ENCODE measurements around the gene RYR1.

Gene RYR1

GRCh38 chr19:38496116-38496515 is 62.6 kb downstream of the RYR1 start:
- H3K27ac ChIP-seq (ENCODE audit: low read depth, low read length, severe bottlenecking) = no peak overlapping the region
- no peaks in the 10 kb centered on the region for H3K4me1 ChIP-seq (ENCODE audit: control insufficient read depth, insufficient read depth, low read length, poor library complexity, severe bottlenecking)
- H3K4me3 ChIP-seq (ENCODE audit: extremely low read depth, insufficient read depth, low read length, poor library complexity, severe bottlenecking) = no peak overlapping the region
- 94 to 95% methylated on average over 16 to 17 of the region's 17 CpGs for WGBS, 2 experiments (ENCODE audit: insufficient coverage in 2 of 2)
- H3K36me3 ChIP-seq (ENCODE audit: control insufficient read depth, insufficient read depth, low read length) = no peaks in the 10 kb centered on the region
- no peaks in the 10 kb centered on the region for H3K9me3 ChIP-seq (ENCODE audit: control insufficient read depth, low read length)

GRCh38 chr19:38496603-38497487 is 63.4 kb downstream of the RYR1 start:
- Histone ChIP-seq H3K9me3 (ENCODE audit: control insufficient read depth, low read length) (no peaks in the 10 kb centered on the region), H3K27ac (ENCODE audit: low read depth, low read length, severe bottlenecking) (no peak overlapping the region), H3K4me1 (ENCODE audit: control insufficient read depth, insufficient read depth, low read length, poor library complexity, severe bottlenecking) (no peaks in the 10 kb centered on the region), H3K4me3 (ENCODE audit: extremely low read depth, insufficient read depth, low read length, poor library complexity, severe bottlenecking) (no peak overlapping the region), H3K36me3 (ENCODE audit: control insufficient read depth, insufficient read depth, low read length) (no peaks in the 10 kb centered on the region)
- WGBS, 2 experiments (ENCODE audit: insufficient coverage in 2 of 2) = 87 to 93% methylated on average over 25 to 30 of the region's 30 CpGs

GRCh38 chr19:38497907-38498306 is 64.4 kb downstream of the RYR1 start:
- no peaks in the 10 kb centered on the region for H3K4me1 ChIP-seq (ENCODE audit: control insufficient read depth, insufficient read depth, low read length, poor library complexity, severe bottlenecking)
- no peak overlapping the region for H3K4me3 ChIP-seq (ENCODE audit: extremely low read depth, insufficient read depth, low read length, poor library complexity, severe bottlenecking)
- 89 to 92% methylated on average over 3 of the region's 4 CpGs for WGBS, 2 experiments (ENCODE audit: insufficient coverage in 2 of 2)
- no peaks in the 10 kb centered on the region for H3K9me3 ChIP-seq (ENCODE audit: control insufficient read depth, low read length)
- H3K36me3 ChIP-seq (ENCODE audit: control insufficient read depth, insufficient read depth, low read length) = no peaks in the 10 kb centered on the region
- H3K27ac ChIP-seq (ENCODE audit: low read depth, low read length, severe bottlenecking) = no peak overlapping the region

GRCh38 chr19:38499532-38499931 is 66.0 kb downstream of the RYR1 start:
- no peak overlapping the region for H3K4me3 ChIP-seq (ENCODE audit: extremely low read depth, insufficient read depth, low read length, poor library complexity, severe bottlenecking)
- no peaks in the 10 kb centered on the region for H3K9me3 ChIP-seq (ENCODE audit: control insufficient read depth, low read length)
- H3K4me1 ChIP-seq (ENCODE audit: control insufficient read depth, insufficient read depth, low read length, poor library complexity, severe bottlenecking) = no peaks in the 10 kb centered on the region
- no peaks in the 10 kb centered on the region for H3K36me3 ChIP-seq (ENCODE audit: control insufficient read depth, insufficient read depth, low read length)
- WGBS, 2 experiments (ENCODE audit: insufficient coverage in 2 of 2) = 96% methylated on average over 11 to 20 of the region's 21 CpGs
- H3K27ac ChIP-seq (ENCODE audit: low read depth, low read length, severe bottlenecking) = no peak overlapping the region

GRCh38 chr19:38500450-38500849 is 67.0 kb downstream of the RYR1 start:
- WGBS, 2 experiments (ENCODE audit: insufficient coverage in 2 of 2) = 60 to 88% methylated on average over 1 to 10 of the region's 11 CpGs

GRCh38 chr19:38502410-38503076 is 69.1 kb downstream of the RYR1 start:
- 96 to 97% methylated on average over 29 to 30 of the region's 41 CpGs for WGBS, 2 experiments (ENCODE audit: insufficient coverage in 2 of 2)
- Histone ChIP-seq H3K27ac (ENCODE audit: low read depth, low read length, severe bottlenecking) (no peak overlapping the region), H3K36me3 (ENCODE audit: control insufficient read depth, insufficient read depth, low read length) (no peaks in the 10 kb centered on the region), H3K9me3 (ENCODE audit: control insufficient read depth, low read length) (no peaks in the 10 kb centered on the region), H3K4me1 (ENCODE audit: control insufficient read depth, insufficient read depth, low read length, poor library complexity, severe bottlenecking) (no peaks in the 10 kb centered on the region), H3K4me3 (ENCODE audit: extremely low read depth, insufficient read depth, low read length, poor library complexity, severe bottlenecking) (no peak overlapping the region)

More at GRCh38 chr19:38500450-38500849, 67.0 kb downstream of the RYR1 start:
- no peaks in the 10 kb centered on the region for H3K9me3 ChIP-seq (ENCODE audit: control insufficient read depth, low read length)
- H3K4me3 ChIP-seq (ENCODE audit: extremely low read depth, insufficient read depth, low read length, poor library complexity, severe bottlenecking) = no peak overlapping the region
- no peaks in the 10 kb centered on the region for H3K4me1 ChIP-seq (ENCODE audit: control insufficient read depth, insufficient read depth, low read length, poor library complexity, severe bottlenecking)
- no peak overlapping the region for H3K27ac ChIP-seq (ENCODE audit: low read depth, low read length, severe bottlenecking)
- no peaks in the 10 kb centered on the region for H3K36me3 ChIP-seq (ENCODE audit: control insufficient read depth, insufficient read depth, low read length)

GRCh38 chr19:38503077-38503410 is 69.6 kb downstream of the RYR1 start:
- no peaks in the 10 kb centered on the region for H3K4me1 ChIP-seq (ENCODE audit: control insufficient read depth, insufficient read depth, low read length, poor library complexity, severe bottlenecking)
- no peaks in the 10 kb centered on the region for H3K36me3 ChIP-seq (ENCODE audit: control insufficient read depth, insufficient read depth, low read length)
- no peak overlapping the region for H3K4me3 ChIP-seq (ENCODE audit: extremely low read depth, insufficient read depth, low read length, poor library complexity, severe bottlenecking)
- no peaks in the 10 kb centered on the region for H3K9me3 ChIP-seq (ENCODE audit: control insufficient read depth, low read length)
- 89 to 90% methylated on average over 4 of the region's 4 CpGs for WGBS, 2 experiments (ENCODE audit: insufficient coverage in 2 of 2)
- no peak overlapping the region for H3K27ac ChIP-seq (ENCODE audit: low read depth, low read length, severe bottlenecking)

GRCh38 chr19:38505958-38506357 is 72.5 kb downstream of the RYR1 start:
- no peak overlapping the region for H3K4me3 ChIP-seq (ENCODE audit: extremely low read depth, insufficient read depth, low read length, poor library complexity, severe bottlenecking)
- no peaks in the 10 kb centered on the region for H3K36me3 ChIP-seq (ENCODE audit: control insufficient read depth, insufficient read depth, low read length)
- H3K9me3 ChIP-seq (ENCODE audit: control insufficient read depth, low read length) = no peaks in the 10 kb centered on the region
- WGBS, 2 experiments (ENCODE audit: insufficient coverage in 2 of 2) = 77 to 78% methylated on average over 1 of the region's 3 CpGs
- no peak overlapping the region for H3K27ac ChIP-seq (ENCODE audit: low read depth, low read length, severe bottlenecking)
- no peaks in the 10 kb centered on the region for H3K4me1 ChIP-seq (ENCODE audit: control insufficient read depth, insufficient read depth, low read length, poor library complexity, severe bottlenecking)

- Histone ChIP-seq H3K27ac (ENCODE audit: low read depth, low read length, severe bottlenecking) (no peak overlapping the region), H3K36me3 (ENCODE audit: control insufficient read depth, insufficient read depth, low read length) (no peaks in the 10 kb centered on the region), H3K4me3 (ENCODE audit: extremely low read depth, insufficient read depth, low read length, poor library complexity, severe bottlenecking) (no peak overlapping the region), H3K4me1 (ENCODE audit: control insufficient read depth, insufficient read depth, low read length, poor library complexity, severe bottlenecking) (no peaks in the 10 kb centered on the region), H3K9me3 (ENCODE audit: control insufficient read depth, low read length) (no peaks in the 10 kb centered on the region)
- 95% methylated on average over 11 of the region's 11 CpGs for WGBS, 2 experiments (ENCODE audit: insufficient coverage in 2 of 2)
Measured at GRCh38 chr19:38506375-38506722, 72.9 kb downstream of the RYR1 start.

- H3K4me1 ChIP-seq (ENCODE audit: control insufficient read depth, insufficient read depth, low read length, poor library complexity, severe bottlenecking) = no peaks in the 10 kb centered on the region
- no peaks in the 10 kb centered on the region for H3K36me3 ChIP-seq (ENCODE audit: control insufficient read depth, insufficient read depth, low read length)
- H3K4me3 ChIP-seq (ENCODE audit: extremely low read depth, insufficient read depth, low read length, poor library complexity, severe bottlenecking) = no peak overlapping the region
- no peaks in the 10 kb centered on the region for H3K9me3 ChIP-seq (ENCODE audit: control insufficient read depth, low read length)
- H3K27ac ChIP-seq (ENCODE audit: low read depth, low read length, severe bottlenecking) = no peak overlapping the region
- WGBS, 2 experiments (ENCODE audit: insufficient coverage in 2 of 2) = 51 to 67% methylated on average over 23 to 33 of the region's 35 CpGs
Measured at GRCh38 chr19:38506723-38507550, 73.4 kb downstream of the RYR1 start.

All from mesodermal cell (in vitro differentiated cells).